ENCODE results near the gene CPE.
"Not testable (repeated sequence)": the region's sequence is repeated elsewhere in the genome, so short reads cannot be mapped to it uniquely, and the experiment has no call there.

Gene CPE

GRCh38 chr4:165449333-165449732 lies 70.5 kb downstream of the CPE start:
- DNase-seq (ENCODE audit: low read depth, low spot score) = no peak
- H3K4me3 ChIP-seq (ENCODE audit: low read length) = no peak overlapping the region

GRCh38 chr4:165450871-165451270 lies 72.1 kb downstream of the CPE start:
- H3K4me3 ChIP-seq (ENCODE audit: low read length) = no peak overlapping the region
- DNase-seq (ENCODE audit: low read depth, low spot score) = no peak

- H3K4me3 ChIP-seq (ENCODE audit: low read length); DNase-seq (ENCODE audit: low read depth, low spot score): not testable (repeated sequence)
Measured at GRCh38 chr4:165453140-165453539, 74.3 kb downstream of the CPE start.

GRCh38 chr4:165454426-165454825 lies 75.6 kb downstream of the CPE start:
- no peak overlapping the region for H3K4me3 ChIP-seq (ENCODE audit: low read length)

GRCh38 chr4:165457793-165458192 lies 79.0 kb downstream of the CPE start:
- no peak overlapping the region for H3K4me3 ChIP-seq (ENCODE audit: low read length)
- DNase-seq (ENCODE audit: low read depth, low spot score) = no peak

More at GRCh38 chr4:165454426-165454825, 75.6 kb downstream of the CPE start:
- DNase-seq (ENCODE audit: low read depth, low spot score) = no peak

GRCh38 chr4:165458471-165458870 lies 79.7 kb downstream of the CPE start:
- no peak for DNase-seq (ENCODE audit: low read depth, low spot score)

GRCh38 chr4:165461159-165461821 lies 82.5 kb downstream of the CPE start:
- no peak for DNase-seq (ENCODE audit: low read depth, low spot score)
- H3K4me3 ChIP-seq (ENCODE audit: low read length) = no peak overlapping the region

More at GRCh38 chr4:165458471-165458870, 79.7 kb downstream of the CPE start:
- H3K4me3 ChIP-seq (ENCODE audit: low read length) = no peak overlapping the region

GRCh38 chr4:165462009-165462408 lies 83.2 kb downstream of the CPE start:
- DNase-seq (ENCODE audit: low read depth, low spot score) = no peak
- H3K4me3 ChIP-seq (ENCODE audit: low read length) = no peak overlapping the region

- H3K4me3 ChIP-seq (ENCODE audit: low read length) = no peak overlapping the region
- DNase-seq (ENCODE audit: low read depth, low spot score) = no peak
Measured at GRCh38 chr4:165464376-165464775, 85.6 kb downstream of the CPE start.

- DNase-seq (ENCODE audit: low read depth, low spot score) = peak; percentile 19
Measured at GRCh38 chr4:165464813-165465381, 86.1 kb downstream of the CPE start.

GRCh38 chr4:165470009-165470408 lies 91.2 kb downstream of the CPE start:
- no peak overlapping the region for H3K4me3 ChIP-seq (ENCODE audit: low read length)
- DNase-seq (ENCODE audit: low read depth, low spot score) = no peak

More at GRCh38 chr4:165464813-165465381, 86.1 kb downstream of the CPE start:
- H3K4me3 ChIP-seq (ENCODE audit: low read length) = no peak overlapping the region

- no peak overlapping the region for H3K4me3 ChIP-seq (ENCODE audit: low read length)
- no peak for DNase-seq (ENCODE audit: low read depth, low spot score)
Measured at GRCh38 chr4:165472943-165473676, 94.3 kb downstream of the CPE start.

GRCh38 chr4:165474784-165475705 lies 96.2 kb downstream of the CPE start:
- DNase-seq (ENCODE audit: low read depth, low spot score) = no peak
- H3K4me3 ChIP-seq (ENCODE audit: low read length) = no peak overlapping the region

- H3K4me3 ChIP-seq (ENCODE audit: low read length) = no peak overlapping the region
Measured at GRCh38 chr4:165475706-165476070, 96.9 kb downstream of the CPE start.

GRCh38 chr4:165476214-165477098 lies 97.6 kb downstream of the CPE start:
- DNase-seq (ENCODE audit: low read depth, low spot score) = no peak

More at GRCh38 chr4:165475706-165476070, 96.9 kb downstream of the CPE start:
- DNase-seq (ENCODE audit: low read depth, low spot score) = no peak

GRCh38 chr4:165477799-165478198 lies 99.0 kb downstream of the CPE start:
- DNase-seq (ENCODE audit: low read depth, low spot score) = no peak

More at GRCh38 chr4:165476214-165477098, 97.6 kb downstream of the CPE start:
- H3K4me3 ChIP-seq (ENCODE audit: low read length) = no peak overlapping the region

GRCh38 chr4:165478260-165478659 lies 99.5 kb downstream of the CPE start:
- no peak overlapping the region for H3K4me3 ChIP-seq (ENCODE audit: low read length)
- no peak for DNase-seq (ENCODE audit: low read depth, low spot score)

More at GRCh38 chr4:165477799-165478198, 99.0 kb downstream of the CPE start:
- no peak overlapping the region for H3K4me3 ChIP-seq (ENCODE audit: low read length)

Measured in Jurkat, Clone E6-1 (cell line).